IPS DF 19.7 (cell line): ENCODE data around the gene THADA.
"Not testable (repeated sequence)": the region's sequence is repeated elsewhere in the genome, so short reads cannot be mapped to it uniquely, and the experiment has no call there.

Experiments used
- DNase-seq: peaks from one replicate; pipeline ENCODE4 v3.0.0-alpha.2; 2013; ENCODE audit warnings: low read depth, low spot score

Gene THADA

DNA sequence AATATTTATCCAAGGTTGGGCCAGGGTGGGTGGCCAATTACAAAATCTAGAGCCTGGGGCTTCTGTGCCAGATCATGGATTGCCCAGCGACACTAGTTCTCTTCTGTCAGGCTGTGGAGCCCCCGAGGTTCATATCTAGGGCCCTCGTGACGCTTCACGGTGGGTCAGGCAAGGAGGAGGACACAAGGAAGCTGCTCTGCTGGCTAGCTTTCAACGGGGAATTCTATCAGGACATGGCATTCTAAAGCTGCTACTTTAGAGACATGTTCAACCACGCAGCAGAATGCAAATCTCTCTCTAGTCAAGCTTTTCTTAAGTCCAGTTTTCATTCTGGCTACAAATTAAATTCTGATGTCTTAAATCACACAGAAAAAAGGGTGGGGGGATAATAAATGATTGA lies 180.2 kb downstream of the THADA start:
- no peak for DNase-seq

DNA sequence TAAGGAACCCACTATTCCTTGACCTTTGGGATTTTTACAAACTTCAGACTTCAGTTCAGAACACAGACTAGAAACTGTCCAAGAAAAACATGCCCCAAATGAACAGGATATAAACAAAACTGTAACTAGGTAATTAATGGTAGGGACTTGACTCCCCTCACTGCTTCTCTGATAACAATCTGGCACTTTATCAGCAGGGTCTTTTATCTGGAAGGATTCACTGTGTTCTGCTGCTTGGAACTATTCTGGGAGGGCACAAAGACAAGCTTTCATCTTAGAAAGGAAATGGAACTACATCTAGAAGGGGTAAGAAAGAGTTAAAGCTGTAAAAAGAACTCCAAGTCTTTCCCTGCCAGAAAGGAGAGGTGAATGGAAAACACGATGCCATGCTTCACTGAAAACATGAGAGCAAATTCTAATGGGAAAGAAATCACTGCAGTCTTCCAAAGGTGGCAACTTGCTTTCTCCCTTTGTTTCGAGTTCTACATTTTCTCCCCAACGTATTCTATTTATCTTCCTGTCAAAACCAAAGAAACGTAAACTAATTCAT lies 181.2 kb downstream of the THADA start:
- DNase-seq: no peak

DNA sequence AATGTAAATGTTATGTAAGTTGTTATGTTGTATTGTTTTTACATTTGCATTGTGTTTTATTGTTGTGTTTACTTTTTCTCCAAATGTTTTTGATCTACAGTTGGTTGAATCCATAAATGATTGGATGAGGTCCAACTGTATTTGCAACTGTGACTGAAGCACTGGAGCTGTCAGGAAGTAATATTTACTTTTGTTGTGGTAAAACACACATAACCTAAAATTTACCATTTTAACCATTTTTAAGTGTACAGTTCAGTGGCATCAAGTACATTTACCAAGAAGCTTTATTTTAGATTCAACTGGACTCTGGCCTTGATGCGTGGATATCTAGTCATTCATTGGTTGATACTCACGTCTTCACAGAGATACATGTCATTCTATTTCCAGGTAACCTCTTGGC lies 181.8 kb downstream of the THADA start:
- DNase-seq: no peak

DNA sequence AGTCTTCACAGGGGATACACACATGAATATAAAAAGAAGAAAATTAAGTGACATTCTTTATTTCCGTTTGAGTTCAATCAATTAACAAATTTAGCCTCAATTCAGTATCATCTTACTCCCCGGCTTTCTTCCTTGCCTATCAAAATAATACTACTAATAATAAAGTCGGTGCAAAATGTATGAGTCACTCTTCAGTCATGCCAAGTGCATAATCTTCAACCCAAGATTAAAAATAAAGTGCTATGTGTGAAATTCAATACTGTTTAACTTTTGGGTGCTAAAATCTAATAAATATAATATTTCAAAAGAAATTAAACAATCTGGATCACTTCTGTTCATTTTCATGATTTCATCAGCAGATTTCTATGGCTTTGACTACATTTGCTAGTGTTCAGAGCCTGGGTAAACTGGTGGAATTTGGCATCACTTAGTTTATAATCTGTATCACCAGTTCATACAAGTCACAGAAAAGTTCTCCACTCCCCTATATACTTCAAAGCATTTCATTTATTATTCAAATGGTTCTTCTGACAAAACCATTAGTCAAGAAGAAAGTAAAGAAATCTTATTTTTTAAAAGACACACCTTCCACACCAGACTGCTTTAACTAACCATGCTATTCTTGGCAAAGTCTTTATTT lies 183.6 kb downstream of the THADA start:
- DNase-seq: no peak

DNA sequence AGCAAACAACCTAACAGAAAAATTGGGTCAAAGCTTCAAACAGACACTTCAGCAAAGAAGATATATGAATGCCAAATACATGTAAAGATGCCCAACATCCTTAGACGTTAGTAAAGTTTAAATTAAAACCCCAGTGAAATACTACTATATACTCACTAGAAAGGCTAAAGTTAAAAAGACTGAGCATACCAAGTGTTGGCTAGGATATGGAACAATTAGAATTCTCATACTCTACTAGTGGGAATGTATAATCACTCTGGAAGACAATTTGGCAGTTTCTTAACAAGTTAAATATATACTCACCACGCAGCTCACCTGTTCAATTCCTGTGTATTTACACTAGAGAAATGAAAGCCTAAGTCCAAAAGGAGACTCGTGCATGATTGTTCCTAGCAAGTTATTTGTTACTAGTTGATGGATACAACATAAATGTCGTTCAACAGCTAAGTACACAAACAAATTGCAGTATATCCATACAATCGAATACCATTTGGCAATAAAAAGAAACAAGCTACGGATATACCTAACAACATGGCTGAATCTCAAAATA lies 185.7 kb downstream of the THADA start:
- DNase-seq: no peak

- DNase-seq: no peak
These were observed 187.3 kb downstream of the THADA start for GRCh38 chr2:43408407-43409160.

- no peak for DNase-seq
These were observed 187.9 kb downstream of the THADA start for GRCh38 chr2:43407935-43408334.

GRCh38 chr2:43406651-43407279 lies 189.1 kb downstream of the THADA start:
- no peak for DNase-seq

GRCh38 chr2:43405829-43406228 lies 190.0 kb downstream of the THADA start:
- no peak for DNase-seq

DNA sequence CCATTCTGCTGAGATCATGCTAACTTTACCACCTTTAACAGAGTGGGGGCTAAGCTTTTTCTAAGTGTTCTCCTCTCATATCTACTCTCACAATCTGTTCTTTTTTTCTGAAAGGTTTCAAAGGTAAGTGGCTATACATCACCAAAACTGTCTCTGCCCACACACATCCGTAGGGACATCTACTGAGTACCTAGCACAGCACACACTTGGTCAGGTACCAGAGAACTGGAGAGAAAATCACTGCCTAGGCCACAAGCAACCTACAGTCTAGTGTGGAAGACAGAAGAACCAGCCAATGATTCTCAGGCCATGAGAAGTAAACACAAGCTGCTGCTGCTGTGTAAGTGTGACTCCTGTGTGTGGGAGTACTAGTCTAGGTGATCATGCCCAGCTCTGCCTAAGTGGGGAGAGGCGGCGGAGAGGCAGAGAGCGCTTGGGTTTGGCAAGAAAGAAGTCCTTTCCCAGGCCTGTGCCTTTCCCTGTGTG lies 193.3 kb downstream of the THADA start:
- DNase-seq: no peak

GRCh38 chr2:43402002-43402401 lies 193.8 kb downstream of the THADA start:
- no peak for DNase-seq

- DNase-seq: no peak
These were observed 195.3 kb downstream of the THADA start for GRCh38 chr2:43400508-43400907.

DNA sequence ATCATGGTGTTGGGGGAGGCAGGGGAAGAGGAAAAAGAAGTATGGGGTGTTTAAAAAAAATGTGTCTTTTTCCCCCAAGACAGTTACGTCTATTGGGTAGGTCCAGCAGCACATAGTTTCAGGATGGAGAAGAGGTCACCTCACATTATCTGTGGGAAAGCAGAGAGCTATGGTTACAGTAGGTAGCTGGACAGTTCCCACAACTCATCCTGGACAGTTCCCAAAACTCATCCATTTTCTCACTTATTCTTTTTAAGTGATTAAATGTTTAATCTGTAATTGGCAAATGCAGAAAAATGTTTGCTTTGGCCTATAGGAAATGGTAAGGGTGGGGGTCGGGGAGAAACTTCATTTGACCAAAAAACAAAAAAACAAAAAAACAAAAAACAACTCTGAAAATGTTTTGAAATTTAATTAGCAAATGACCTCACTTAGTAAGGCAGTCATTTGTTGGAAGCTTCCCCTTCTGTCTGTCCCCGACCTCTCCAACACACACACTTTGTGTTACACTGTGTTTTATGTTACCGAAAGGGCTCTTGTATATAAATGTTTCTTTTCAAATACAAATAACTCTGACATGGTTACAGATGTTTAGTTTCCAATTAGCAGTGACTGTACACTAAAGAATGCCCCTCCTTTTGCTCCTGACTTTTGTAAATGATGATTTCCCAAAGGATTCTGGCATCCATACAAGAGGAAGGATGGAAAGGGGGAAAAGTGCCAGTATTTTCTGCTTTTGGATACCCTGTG lies 196.1 kb downstream of the THADA start:
- no peak for DNase-seq

GRCh38 chr2:43399098-43399497 lies 196.7 kb downstream of the THADA start:
- DNase-seq: no peak

DNA sequence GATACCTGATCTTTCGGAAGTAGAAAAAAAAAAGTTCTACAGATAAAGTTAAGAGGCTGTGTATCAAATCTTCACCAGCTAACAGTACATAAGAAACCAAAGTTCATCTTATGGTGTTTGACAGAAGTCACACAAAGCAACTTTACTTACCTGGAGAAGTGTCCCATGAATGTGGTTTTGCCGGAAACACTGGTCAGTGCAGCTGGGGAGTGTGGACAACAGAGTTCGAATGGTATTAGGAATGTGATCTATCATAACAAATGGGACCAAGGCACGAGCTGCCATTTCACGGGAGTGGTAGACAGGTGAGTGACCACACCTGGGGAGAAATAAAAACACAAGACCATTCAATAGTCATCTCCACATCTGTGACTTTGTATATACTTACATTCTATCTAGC lies 198.0 kb downstream of the THADA start:
- no peak for DNase-seq

DNA sequence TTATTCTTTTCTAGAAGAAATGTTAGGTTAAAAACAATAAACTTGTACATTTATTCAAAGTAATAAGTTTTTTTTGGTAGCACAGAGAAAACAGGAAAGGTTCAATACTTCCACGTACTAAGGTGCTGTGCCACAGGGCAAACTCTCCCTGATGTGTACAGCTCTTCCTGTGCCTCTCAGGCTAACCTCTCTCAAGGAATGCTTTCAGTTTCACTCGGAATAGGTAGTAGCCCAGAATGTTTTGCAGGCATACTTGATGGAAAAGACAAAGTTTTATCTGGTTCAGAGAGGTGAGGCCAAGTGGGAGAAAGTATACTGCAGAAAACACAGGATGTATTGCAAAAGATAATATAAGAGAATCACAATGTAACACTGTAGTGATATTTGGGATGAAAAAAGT lies 198.4 kb downstream of the THADA start:
- DNase-seq: no peak

GRCh38 chr2:43396344-43396743 lies 199.5 kb downstream of the THADA start:
- not testable (repeated sequence) for DNase-seq

- no peak for DNase-seq
These were observed 201.9 kb downstream of the THADA start for GRCh38 chr2:43393918-43394317.

- no peak for DNase-seq
These were observed 204.0 kb downstream of the THADA start for GRCh38 chr2:43391878-43392215.

GRCh38 chr2:43391201-43391877 lies 204.5 kb downstream of the THADA start:
- no peak for DNase-seq
